Measurements from ENCODE around the gene MYO1E.
A peak's percentile ranks its signal among the peaks of the same experiment; 100 is the strongest.
"Not testable (repeated sequence)": the region's sequence is repeated elsewhere in the genome, so short reads cannot be mapped to it uniquely, and the experiment has no call there.

The MYO1E gene

DNA sequence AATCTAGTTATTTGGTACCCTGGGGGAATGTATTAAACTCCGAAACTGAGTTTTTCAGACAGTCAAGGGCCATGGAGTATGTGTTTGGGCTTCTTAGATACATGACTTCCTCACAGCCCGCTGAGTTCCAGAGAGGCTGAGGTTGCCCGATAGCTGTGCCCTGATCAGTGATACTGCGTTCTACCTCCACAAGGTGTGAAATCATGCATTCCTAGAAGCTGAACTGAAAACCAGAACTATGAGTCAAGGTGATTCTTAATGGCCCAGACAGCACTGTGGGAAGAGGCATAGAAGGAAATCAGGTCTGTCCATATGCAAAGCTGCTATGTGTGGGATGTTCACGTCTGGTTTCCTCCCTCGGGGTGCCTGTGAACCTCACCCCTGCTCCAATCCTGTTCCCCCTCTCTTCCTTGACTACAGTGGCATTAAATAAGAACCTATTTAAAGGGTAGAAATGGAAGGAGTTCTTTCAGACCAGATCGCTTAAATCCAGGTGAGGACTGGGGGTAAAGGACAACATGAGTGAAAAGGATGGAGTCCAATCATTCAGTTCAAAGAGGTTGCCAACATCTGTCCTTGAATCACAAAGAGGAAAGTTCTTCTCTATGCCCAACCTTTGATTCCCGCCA lies 74.3 kb downstream of the MYO1E start:
- DNase-seq (ENCODE audit: low read depth, low spot score): peak; percentile 97
- H3K27ac ChIP-seq: peak overlapping the region; percentile 95

DNA sequence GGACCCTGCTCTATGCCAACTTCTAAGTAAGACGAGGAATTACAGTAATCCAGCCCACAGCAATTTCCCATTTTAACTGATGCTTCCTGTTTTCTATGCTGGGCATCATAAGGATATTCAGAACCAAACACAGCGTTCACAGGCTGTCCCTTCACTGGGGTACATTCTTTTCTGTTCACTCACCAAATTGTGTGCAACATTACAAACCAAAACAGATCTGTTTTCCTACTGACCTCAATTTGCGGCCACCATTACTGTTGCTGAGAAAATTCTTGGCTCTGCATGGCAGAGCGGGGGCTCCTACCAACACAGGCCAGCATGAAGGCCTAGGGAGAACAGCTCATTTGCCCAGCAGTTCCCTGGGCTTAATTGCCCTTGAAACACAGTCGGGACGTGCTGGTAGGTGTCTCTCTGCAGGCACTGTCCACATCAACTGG lies 76.5 kb downstream of the MYO1E start:
- DNase-seq (ENCODE audit: low read depth, low spot score): no peak
- peak overlapping the region; percentile 95 for H3K27ac ChIP-seq

DNA sequence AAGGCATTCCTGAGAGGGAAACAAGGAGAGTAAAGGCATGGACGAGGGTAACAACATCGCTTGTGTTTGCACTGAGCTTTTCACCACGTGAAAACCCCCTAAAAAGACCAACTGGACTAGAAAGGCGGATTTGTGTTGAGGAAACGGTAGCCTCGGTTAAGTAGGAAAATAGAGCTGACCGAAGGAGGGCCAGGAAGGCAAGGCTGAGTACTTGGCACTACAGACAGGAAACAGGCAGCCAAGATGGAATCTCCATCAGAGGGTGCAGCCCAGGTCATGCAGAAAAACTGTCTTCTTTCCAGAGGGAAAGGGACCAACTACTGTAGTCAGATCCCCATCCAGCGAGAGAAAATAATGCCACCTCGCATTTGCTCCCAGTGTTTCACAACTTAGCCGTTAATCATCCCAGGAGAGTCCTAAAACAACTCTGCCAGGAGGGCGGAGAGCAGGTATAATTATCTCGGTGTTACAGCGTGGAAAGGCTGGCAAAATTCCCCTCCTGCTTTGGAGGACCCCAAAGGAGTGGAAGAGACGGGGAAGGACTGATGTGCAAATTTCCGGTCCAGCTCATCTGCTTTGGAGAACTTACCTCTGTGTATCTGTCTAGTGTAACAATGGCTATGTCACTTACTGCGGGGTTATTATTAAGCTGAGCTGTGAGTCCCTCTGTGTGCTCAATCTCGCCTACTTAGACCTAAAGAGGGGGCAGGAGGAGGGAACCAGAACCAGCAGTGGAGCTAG lies 77.2 kb downstream of the MYO1E start:
- H3K27ac ChIP-seq: peak overlapping the region; percentile 95
- DNase-seq (ENCODE audit: low read depth, low spot score): no peak

DNA sequence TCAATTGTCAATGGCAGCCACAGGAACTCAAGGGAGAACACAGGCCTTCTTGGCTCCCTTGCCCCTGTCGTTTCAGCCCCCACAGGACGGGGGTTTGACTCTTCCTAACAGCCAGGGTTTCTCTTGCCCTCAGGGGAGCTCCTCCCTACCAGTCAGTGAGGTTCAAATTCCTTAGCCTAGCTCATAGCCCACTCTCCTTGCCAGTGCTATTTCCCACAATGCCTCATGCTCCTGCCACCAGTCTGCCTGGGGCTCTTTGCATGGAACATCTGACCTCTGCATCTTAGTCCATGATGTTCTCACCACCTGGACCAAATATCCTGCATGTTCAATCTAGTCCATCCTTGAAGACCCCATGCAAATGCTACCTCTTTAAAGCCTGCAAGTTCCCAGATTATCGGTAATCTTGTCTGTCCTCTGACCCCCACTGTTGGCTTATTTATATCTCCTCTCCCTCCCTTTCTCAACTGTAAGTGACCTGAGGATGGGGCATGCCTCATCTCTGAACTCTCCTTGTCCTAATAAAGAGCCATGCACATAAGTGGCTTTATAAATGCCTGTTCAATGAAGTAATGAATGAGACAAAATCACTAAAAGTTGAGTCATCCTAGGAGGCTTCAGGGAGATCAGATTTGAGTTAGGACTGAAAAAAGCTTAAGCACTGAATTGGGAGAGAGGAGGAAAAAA lies 78.0 kb downstream of the MYO1E start:
- H3K27ac ChIP-seq: peak overlapping the region; percentile 95

DNA sequence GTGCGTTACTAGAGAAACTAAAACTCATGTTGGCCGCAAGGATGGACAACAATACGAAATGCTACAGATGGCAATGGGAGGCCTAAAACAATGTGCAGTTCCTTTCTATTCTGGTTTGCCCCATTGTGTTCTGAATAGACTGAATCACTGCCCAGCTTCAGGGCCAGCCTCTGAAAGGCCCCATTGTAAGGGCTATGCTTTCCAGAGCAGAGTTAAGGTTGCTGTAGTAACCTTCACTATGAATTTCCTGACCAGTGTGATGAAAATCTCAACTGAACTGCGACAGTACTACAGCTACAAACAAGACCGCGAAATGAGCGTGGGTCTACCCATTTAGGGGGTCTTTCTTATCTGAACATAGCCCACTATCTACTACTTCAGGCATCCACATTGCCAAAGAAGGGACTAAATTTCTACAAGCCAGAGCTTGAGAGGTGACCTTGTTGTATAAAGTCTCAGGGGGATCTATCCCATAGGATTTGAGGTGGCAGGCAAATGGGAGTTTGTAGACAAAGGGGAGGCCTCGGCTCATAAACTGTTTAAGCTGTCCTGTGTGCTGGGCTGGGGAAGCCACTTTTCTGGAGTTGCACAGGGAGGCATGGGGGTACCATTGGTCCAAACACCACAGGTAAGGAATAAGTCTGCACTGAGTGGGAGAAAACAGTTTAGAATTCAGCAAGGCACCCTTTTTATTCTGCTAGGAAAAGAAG lies 80.1 kb downstream of the MYO1E start:
- H3K27ac ChIP-seq: peak overlapping the region; percentile 95
- DNase-seq (ENCODE audit: low read depth, low spot score): no peak

More for the DNA sequence above, 78.0 kb downstream of the MYO1E start:
- DNase-seq (ENCODE audit: low read depth, low spot score): peak; percentile 69

DNA sequence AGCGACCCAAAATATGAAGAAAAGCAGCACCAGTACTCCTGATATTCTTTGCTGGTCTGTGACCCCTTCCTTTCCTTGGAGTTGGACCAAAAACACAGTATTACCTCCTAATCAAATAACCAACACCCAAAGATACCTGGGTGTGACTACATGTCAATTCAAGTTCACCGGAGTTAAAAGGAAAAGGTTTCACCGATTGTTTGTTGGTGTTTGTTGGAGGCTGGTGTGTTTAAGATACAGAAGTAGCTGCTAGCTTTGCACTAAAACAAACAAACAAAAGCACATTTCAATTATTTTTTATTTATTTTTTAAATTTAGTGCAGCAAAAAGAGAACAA lies 81.5 kb downstream of the MYO1E start:
- H3K27ac ChIP-seq: no peak overlapping the region

DNA sequence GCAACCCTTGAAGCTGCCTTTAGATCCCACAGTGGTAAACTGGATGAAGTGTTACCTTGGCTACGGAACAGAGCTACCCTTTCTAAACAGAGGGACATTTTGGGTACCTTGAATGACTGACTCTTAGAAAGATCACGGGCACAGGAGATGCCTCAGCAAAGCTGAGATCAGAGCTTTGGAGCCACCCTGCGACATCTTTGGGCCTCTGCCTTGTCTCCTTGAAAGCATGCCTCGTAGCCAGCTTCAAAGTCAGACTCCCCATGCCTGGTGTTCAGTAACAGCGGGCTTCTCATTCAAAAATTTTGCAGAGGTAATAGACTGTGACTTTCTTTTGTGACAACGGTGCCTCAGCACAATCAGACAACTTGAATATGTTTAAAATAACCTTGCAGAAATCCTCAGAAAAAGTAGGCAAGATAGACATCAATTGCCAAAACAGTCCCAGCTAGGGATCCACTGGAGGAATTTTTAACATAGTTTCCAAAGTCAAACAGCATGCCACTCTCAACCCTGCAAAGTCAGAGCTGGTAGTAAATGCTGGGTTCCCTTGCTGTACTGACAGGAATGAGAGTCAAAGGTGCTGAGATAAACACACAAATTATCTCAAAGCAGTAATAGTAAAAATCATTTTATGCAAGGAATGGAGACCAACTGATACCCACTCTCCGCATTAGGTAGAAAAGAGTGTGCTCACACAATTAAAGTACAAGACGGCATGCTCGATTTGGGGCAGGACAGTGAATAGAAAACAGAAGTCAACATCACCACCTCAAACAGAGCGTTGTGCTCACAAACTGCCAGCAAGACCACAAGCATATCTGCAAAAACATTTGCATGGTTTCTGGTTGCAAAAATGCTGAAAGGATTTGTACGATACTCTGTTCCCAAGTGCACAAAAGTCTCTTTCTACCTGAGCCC lies 82.1 kb downstream of the MYO1E start:
- no peak for DNase-seq (ENCODE audit: low read depth, low spot score)
- no peak overlapping the region for H3K27ac ChIP-seq

More for the DNA sequence above, 81.5 kb downstream of the MYO1E start:
- DNase-seq (ENCODE audit: low read depth, low spot score): no peak

DNA sequence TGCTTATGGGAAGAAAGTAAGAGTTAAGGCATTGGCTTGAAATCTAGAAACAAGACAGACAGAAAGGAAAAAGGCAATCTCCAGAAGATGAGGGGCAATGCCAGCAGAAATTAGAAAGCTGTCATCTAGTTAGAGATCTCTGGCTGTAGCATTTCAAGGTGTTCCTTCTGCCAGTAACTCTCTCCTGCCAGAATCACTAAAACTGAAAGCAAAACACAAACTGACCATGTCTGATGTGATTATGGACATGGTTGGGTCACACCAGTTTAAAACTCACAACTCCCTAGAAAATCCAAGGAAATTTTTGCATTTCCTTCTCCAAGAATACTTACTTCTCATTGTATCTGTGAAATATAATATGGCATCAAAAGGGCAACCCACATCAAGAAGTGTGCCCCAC lies 83.1 kb downstream of the MYO1E start:
- no peak overlapping the region for H3K27ac ChIP-seq

DNA sequence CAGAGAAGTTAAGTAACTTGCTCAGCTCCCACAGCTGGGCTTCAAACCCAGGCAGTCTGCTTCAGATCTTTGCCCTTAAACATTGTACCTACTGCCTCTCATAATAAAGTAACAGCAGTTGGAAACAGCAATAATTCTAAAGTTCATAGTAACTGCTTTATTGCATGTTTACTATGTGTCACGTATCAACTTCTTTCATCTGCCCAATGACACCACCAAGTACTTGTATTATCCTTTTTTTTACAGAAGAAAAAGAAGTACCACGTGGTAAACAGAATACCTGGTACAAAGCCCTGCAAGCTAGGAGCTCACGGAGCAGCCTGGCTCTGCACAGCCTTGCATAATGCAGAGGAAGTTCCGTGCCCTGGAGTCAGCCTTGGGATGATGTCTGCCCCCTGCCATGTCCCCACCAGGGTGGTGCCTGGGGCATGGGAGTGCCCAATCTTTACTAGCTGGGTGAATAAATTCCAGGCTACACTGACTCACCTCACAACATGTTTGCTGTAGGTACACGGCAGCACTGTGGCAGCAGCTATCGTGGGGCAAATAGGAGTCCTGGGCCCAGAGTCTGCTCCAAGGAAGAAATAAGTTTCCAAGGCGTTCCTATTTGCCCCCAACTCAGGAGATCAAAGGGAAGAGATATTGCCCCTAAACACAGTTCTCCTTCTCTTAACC lies 88.8 kb downstream of the MYO1E start:
- peak overlapping the region; percentile 96 for H3K27ac ChIP-seq
- peak; percentile 90 for DNase-seq (ENCODE audit: low read depth, low spot score)

More for the DNA sequence above, 83.1 kb downstream of the MYO1E start:
- DNase-seq (ENCODE audit: low read depth, low spot score): no peak

DNA sequence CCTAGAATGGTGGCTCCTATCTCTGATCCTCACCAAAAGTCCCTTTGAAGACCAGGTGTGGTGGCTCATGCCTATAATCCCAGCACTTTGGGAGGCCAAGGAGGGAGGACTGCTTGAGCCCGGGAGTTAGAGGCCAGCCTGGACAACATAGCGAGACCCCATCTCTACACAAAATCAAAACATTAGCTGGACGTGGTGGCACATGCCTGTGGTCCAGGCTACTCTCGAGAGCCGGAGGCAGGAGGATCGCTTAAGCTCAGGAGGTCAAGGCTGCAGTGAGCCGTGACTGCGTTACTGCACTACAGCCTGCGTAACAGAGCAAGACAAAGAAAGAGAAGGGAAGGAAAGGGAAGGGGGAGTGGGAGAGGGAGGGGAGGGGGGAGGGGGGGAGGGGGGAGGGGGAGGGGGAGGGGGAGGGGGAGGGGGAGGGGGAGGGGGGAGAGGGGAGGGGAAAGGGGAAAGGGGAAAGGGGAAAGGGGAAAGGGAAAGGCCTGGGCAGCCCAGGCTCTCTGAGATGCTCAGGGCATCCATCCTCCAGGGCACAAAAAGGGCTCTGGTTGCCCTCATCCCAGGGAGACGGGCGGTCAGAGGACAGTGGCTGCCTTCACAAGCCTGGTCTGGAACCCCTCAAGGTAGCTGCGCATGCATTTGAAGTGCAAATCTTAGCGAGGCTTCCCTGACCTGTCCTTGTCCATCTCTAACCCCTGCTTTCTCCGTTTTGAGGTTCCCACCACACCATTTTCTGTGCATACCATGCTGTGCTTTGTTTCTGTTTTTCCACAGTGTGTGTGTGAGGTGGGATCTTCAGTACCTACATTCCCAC lies 89.9 kb downstream of the MYO1E start:
- DNase-seq (ENCODE audit: low read depth, low spot score): no peak
- H3K27ac ChIP-seq: peak overlapping the region; percentile 96

DNA sequence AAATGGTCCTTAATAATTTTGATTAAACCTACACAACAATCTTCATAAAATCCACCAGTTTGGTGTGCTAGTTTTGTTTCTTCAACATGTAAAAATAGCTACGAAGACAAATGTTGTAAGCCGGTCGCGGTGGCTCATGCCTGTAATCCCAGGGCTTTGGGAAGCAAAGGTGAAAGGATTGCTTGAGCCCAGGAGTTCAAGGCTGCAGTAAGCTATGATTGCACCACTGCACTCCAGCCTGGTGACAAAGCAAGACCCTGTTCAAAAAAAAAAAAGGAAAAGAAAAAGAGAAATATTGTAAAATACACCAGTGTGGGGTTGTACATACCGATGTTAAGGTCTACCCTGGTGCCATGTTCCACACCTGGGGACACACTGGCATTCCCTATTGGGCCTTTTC lies 91.0 kb downstream of the MYO1E start:
- H3K27ac ChIP-seq: no peak overlapping the region
- DNase-seq (ENCODE audit: low read depth, low spot score): no peak

DNA sequence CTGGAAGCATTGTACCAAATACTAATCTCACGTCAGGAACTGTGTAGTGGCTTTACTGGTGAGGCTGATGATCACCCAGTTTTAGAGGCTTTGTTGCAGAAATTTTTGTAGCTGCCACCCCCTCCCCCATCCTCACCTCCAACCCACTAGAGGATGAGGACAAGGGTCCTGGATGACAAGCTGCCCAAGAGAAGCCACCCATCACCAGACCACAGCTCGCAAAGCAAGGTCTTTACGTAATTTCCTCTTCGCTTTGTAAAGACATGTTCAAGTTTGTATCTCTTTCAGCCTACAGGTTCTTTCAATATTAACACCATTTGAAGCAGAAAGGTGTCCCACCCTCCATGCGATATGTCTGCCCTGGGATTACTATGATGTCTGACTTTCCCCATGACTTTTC lies 91.8 kb downstream of the MYO1E start:
- no peak overlapping the region for H3K27ac ChIP-seq
- no peak for DNase-seq (ENCODE audit: low read depth, low spot score)

DNA sequence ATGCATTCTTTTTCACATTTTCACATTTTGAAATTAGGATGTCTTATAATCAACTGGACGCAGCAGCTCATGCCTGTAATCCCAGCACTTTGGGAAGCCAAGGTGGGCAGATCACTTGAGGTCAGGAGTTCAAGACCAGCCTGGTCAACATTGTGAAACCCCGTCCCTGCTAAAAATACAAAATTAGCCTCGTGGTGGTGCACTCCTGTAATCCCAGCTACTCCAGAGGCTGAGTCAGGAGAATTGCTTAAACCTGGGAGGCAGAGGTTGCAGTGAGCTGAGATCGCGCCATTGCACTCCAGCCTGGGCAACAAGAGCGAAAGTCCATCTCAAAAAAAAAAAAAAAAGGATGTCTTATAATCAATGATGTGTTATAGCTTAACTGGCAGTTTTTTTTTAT lies 92.4 kb downstream of the MYO1E start:
- DNase-seq (ENCODE audit: low read depth, low spot score); H3K27ac ChIP-seq: not testable (repeated sequence)

DNA sequence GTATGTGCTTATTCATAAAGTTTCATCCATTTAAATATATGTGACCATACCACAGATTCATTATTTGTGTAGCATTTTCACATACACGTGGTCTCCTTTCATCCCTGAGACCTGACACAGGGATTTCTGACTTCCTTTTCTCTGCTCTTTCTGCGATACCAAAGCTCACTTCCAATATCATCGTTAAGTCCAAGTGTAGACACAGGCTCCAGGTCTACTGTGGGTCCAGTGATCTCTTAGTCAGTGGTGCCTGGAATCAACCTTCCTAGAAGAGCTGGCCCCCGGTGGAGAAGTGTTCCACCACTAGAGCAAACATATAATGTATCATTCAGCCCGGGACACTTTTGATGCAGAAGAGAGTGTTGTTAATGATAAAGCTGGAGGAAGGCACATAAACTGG lies 93.6 kb downstream of the MYO1E start:
- DNase-seq (ENCODE audit: low read depth, low spot score): no peak
- no peak overlapping the region for H3K27ac ChIP-seq

DNA sequence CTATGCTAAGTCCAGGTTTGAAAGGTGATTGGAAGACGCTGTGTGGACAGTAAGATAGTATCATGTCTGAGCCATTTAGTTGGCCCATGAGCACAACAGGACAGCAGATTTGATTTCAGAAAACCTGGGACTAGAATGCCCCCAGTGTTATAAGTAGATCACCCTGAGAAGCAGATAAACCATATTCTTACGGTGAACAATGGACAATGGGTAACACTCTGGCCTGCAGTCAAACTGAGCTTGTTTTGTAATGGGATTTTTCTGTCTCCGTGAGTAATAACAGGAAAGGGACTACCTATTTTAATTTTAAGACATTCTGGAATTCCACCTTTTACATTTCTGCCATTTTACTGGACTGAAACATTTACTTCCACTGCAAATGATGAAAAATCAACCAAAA lies 94.6 kb downstream of the MYO1E start:
- H3K27ac ChIP-seq: peak overlapping the region; percentile 75

DNA sequence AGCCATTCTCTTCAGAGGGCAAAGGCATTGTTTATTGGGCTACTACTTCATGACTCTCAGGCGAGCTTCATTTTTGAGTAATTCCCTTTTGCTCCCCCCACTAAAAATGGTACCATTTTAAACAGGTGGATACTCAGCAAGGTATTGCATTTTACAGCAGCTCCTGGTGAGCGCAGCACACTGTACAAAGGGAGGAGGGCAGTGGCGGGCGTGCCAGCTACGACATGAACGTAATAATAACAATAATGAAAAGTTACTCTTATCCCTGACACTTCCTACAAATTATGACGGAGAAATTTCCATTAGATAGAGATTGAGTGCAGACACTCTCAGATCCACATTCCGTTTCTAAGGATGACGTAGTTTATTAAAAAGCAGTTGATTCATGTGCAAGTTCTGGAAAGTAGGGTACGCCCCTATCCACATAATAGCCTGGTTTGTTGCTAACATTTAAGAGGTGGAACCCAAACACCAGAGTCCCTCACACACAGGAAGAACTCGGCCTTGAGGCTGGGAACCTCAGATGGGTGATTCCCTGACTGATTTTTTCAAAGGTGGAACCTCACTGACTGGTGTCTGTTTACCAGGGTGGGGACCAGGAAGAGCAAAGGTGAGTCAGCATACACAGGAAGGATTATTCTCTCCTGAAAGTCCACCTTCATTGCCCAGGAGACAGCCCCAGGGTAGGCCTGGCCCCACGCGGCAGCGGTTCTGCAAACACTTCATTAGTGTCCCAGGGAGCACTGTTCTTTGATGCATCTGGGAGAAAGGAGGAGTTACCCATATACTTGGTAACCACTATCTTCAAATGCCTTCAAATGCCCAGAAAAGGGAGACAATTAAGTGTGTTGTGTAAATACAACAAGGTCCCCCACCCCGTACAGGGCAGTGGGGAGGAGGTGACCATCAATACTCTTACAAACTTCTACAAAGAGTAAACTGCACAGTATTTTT lies 96.2 kb downstream of the MYO1E start:
- peak; percentile 79 for DNase-seq (ENCODE audit: low read depth, low spot score)
- peak overlapping the region; percentile 75 for H3K27ac ChIP-seq

More for the DNA sequence above, 94.6 kb downstream of the MYO1E start:
- DNase-seq (ENCODE audit: low read depth, low spot score): no peak

Data from epithelial cell of prostate (primary cell).